ENCODE results near the gene BCL7A. TPM values are rescaled to one million over a fixed set of nuclear protein-coding genes. Genes with fewer than 3 reads are reported as not detected.

BCL7A gene
- total RNA-seq, 1 experiment from 2014 or later = 67.2 TPM

- no peak overlapping the region for H2AFZ ChIP-seq (ENCODE audit: low read length)
- H3K9me3 ChIP-seq (ENCODE audit: low read length) = no peaks in the 10 kb centered on the region
- no peaks in the 10 kb centered on the region for H4K20me1 ChIP-seq (ENCODE audit: insufficient read depth, low read depth, low read length)
- H3K9ac ChIP-seq (ENCODE audit: low read length) = no peak overlapping the region
- H3K36me3 ChIP-seq (ENCODE audit: insufficient read depth, low read length) = no peaks in the 10 kb centered on the region
- no peaks in the 10 kb centered on the region for H3K9me2 ChIP-seq (replicated peaks; ENCODE audit: insufficient read depth, low read length)
- H3K27me3 ChIP-seq (ENCODE audit: low read length) = no peaks in the 10 kb centered on the region
- H3K4me2 ChIP-seq (ENCODE audit: low read depth, low read length, poor library complexity, severe bottlenecking) = no peak overlapping the region
- no peak for DNase-seq
- no peaks in the 10 kb centered on the region for H3K79me2 ChIP-seq (ENCODE audit: low read length)
- no peak overlapping the region for H3K4me3 ChIP-seq (ENCODE audit: low read length)
- H3K27ac ChIP-seq (ENCODE audit: low read length) = peak overlapping the region; percentile 92
- peaks cover 52% of the 10 kb centered on the region for H3K4me1 ChIP-seq (ENCODE audit: low read length)
These were observed 29.4 kb upstream of the BCL7A start for GRCh38 chr12:121992059-121992879.

- no peaks in the 10 kb centered on the region for H3K79me2 ChIP-seq (ENCODE audit: low read length)
- no peaks in the 10 kb centered on the region for H4K20me1 ChIP-seq (ENCODE audit: insufficient read depth, low read depth, low read length)
- DNase-seq = peak; percentile 49
- H3K9me3 ChIP-seq (ENCODE audit: low read length) = peaks cover 8% of the 10 kb centered on the region
- H3K27me3 ChIP-seq (ENCODE audit: low read length) = no peaks in the 10 kb centered on the region
- H3K4me3 ChIP-seq (ENCODE audit: low read length) = no peak overlapping the region
- peak overlapping the region; percentile 54 for H2AFZ ChIP-seq (ENCODE audit: low read length)
- peak overlapping the region; percentile 63 for H3K9ac ChIP-seq (ENCODE audit: low read length)
- peak overlapping the region; percentile 56 for H3K4me2 ChIP-seq (ENCODE audit: low read depth, low read length, poor library complexity, severe bottlenecking)
- peaks cover 40% of the 10 kb centered on the region for H3K4me1 ChIP-seq (ENCODE audit: low read length)
- H3K27ac ChIP-seq (ENCODE audit: low read length) = peak overlapping the region; percentile 92
- peaks cover 11% of the 10 kb centered on the region; the same call in 1 of the 2 replicates for H3K36me3 ChIP-seq (ENCODE audit: insufficient read depth, low read length)
- H3K9me2 ChIP-seq (replicated peaks; ENCODE audit: insufficient read depth, low read length) = no peaks in the 10 kb centered on the region
These were observed 25.4 kb upstream of the BCL7A start for GRCh38 chr12:121996050-121996944.

- Histone ChIP-seq H2AFZ (ENCODE audit: low read length) (peak overlapping the region; percentile 54), H3K36me3 (ENCODE audit: insufficient read depth, low read length) (peaks cover 17% of the 10 kb centered on the region; the same call in 1 of the 2 replicates), H3K9me2 (replicated peaks; ENCODE audit: insufficient read depth, low read length) (no peaks in the 10 kb centered on the region), H3K4me1 (ENCODE audit: low read length) (peaks cover 32% of the 10 kb centered on the region), H3K9ac (ENCODE audit: low read length) (peak overlapping the region; percentile 63), H3K4me2 (ENCODE audit: low read depth, low read length, poor library complexity, severe bottlenecking) (peak overlapping the region; percentile 56), H3K27ac (ENCODE audit: low read length) (peak overlapping the region; percentile 92), H3K27me3 (ENCODE audit: low read length) (no peaks in the 10 kb centered on the region), H3K9me3 (ENCODE audit: low read length) (peaks cover 8% of the 10 kb centered on the region), H3K79me2 (ENCODE audit: low read length) (no peaks in the 10 kb centered on the region), H3K4me3 (ENCODE audit: low read length) (0 out of 2 replicates have a peak overlapping the region, but pooled peaks have one; percentile 2), H4K20me1 (ENCODE audit: insufficient read depth, low read depth, low read length) (no peaks in the 10 kb centered on the region)
- DNase-seq = peak; percentile 74
These were observed 24.6 kb upstream of the BCL7A start for GRCh38 chr12:121996945-121997612.

DNA sequence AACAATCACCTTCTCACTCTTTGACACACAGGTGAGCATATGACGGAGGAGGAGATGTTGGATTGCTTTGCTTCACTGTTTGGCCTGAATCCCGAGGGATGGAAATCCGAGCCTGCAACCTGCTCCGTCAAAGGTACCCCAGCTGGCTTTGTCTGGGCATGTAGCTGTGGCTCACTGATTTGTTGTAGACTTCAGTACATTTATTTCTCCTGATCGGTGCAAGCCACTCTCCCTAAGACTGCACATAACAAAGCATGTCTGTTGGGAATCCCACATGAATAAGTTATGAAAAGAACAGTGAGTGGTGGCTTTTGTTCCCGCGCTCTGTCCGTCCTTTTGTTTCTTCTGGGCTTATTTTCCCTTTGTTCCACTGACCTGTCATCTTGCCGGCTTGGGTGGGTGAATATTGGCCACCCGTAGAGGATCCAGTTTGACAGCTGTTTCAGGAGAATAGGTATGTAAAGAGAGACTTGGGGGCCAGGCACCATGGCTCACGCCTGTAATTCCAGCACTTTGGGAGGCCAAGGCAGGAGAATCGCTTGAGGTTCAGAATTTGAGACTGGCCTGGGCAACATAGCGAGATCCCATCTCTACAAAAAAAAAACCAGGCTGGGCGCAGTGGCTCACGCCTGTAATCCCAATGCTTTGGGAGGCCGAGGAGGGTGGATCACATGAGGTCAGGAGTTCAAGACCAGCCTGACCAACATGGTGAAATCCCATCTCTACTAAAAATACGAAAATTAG lies 20.0 kb upstream of the BCL7A start:
- Histone ChIP-seq H3K36me3 (ENCODE audit: insufficient read depth, low read length) (peaks cover 17% of the 10 kb centered on the region; the same call in 1 of the 2 replicates), H3K4me3 (ENCODE audit: low read length) (no peak overlapping the region)

DNA sequence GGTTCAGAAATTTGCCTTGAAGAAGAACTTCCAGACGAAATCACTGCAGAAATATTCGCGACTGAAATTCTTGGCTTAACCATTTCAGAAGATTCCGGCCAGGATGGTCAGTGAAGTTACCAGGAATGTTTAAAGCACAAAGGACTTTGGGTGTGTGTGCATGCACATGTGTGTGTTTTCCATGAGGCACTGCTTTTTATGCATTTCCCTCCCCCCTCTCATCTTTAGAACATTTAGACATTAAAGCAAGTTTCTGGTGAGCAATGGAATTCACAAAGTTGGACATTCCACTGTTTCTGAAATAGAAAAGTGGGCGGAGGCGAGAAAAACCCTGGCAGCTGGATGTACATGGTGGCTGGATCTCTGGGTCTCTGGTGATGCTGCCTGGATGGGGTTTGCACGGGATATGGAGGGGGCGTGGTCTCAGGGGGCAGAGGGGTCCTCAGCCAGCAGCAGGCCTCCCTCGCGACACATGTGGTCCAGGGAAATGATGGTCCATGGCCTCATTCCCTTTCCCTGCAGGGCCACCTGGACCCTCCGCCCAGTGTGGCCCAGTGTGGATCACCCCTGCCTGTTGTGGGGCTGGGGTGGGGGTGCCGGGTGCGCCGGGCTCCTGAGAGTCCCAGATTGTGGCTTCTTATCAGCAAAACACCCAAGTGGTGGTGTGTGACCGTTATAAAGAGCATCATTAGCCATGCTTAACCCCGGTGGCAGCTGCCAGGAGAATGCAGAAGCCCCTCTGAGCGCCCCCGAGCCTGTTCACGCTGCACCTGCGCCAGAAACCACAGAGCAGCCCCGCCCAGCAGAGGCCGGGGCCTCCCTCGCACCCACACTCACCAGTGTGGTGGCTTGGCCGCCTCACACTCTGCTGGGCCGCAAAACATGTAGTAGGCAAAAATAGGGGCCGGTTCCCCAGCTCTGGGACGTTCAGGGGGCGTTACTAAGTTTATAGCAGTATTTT lies 17.8 kb upstream of the BCL7A start:
- peaks cover 65% of the 10 kb centered on the region for H3K4me1 ChIP-seq (ENCODE audit: low read length)
- peak overlapping the region; percentile 84 for H3K4me2 ChIP-seq (ENCODE audit: low read depth, low read length, poor library complexity, severe bottlenecking)
- H3K9me3 ChIP-seq (ENCODE audit: low read length) = peaks cover 8% of the 10 kb centered on the region
- H3K4me3 ChIP-seq (ENCODE audit: low read length) = peak overlapping the region; percentile 60
- H3K79me2 ChIP-seq (ENCODE audit: low read length) = peaks cover 9% of the 10 kb centered on the region
- H4K20me1 ChIP-seq (ENCODE audit: insufficient read depth, low read depth, low read length) = no peaks in the 10 kb centered on the region
- no peak overlapping the region for H2AFZ ChIP-seq (ENCODE audit: low read length)
- H3K9me2 ChIP-seq (replicated peaks; ENCODE audit: insufficient read depth, low read length) = no peaks in the 10 kb centered on the region
- peaks cover 16% of the 10 kb centered on the region; the same call in 1 of the 2 replicates for H3K36me3 ChIP-seq (ENCODE audit: insufficient read depth, low read length)
- H3K27me3 ChIP-seq (ENCODE audit: low read length) = no peaks in the 10 kb centered on the region
- peak overlapping the region; percentile 85 for H3K9ac ChIP-seq (ENCODE audit: low read length)
- peak overlapping the region; percentile 99 for H3K27ac ChIP-seq (ENCODE audit: low read length)
- DNase-seq = peak; percentile 98

More for the DNA sequence above, 20.0 kb upstream of the BCL7A start:
- no peaks in the 10 kb centered on the region for H3K9me2 ChIP-seq (replicated peaks; ENCODE audit: insufficient read depth, low read length)
- H3K9ac ChIP-seq (ENCODE audit: low read length) = no peak overlapping the region
- H3K9me3 ChIP-seq (ENCODE audit: low read length) = peaks cover 8% of the 10 kb centered on the region
- peaks cover 9% of the 10 kb centered on the region for H3K79me2 ChIP-seq (ENCODE audit: low read length)
- no peak overlapping the region for H3K4me2 ChIP-seq (ENCODE audit: low read depth, low read length, poor library complexity, severe bottlenecking)
- peaks cover 56% of the 10 kb centered on the region for H3K4me1 ChIP-seq (ENCODE audit: low read length)
- no peak for DNase-seq
- no peaks in the 10 kb centered on the region for H3K27me3 ChIP-seq (ENCODE audit: low read length)
- no peaks in the 10 kb centered on the region for H4K20me1 ChIP-seq (ENCODE audit: insufficient read depth, low read depth, low read length)
- H3K27ac ChIP-seq (ENCODE audit: low read length) = peak overlapping the region; percentile 99
- H2AFZ ChIP-seq (ENCODE audit: low read length) = no peak overlapping the region

GRCh38 chr12:122004633-122005071 lies 17.0 kb upstream of the BCL7A start:
- Histone ChIP-seq H3K27ac (ENCODE audit: low read length) (peak overlapping the region; percentile 99), H2AFZ (ENCODE audit: low read length) (no peak overlapping the region), H3K79me2 (ENCODE audit: low read length) (peaks cover 9% of the 10 kb centered on the region), H4K20me1 (ENCODE audit: insufficient read depth, low read depth, low read length) (no peaks in the 10 kb centered on the region), H3K36me3 (ENCODE audit: insufficient read depth, low read length) (peaks cover 8% of the 10 kb centered on the region; the same call in 1 of the 2 replicates), H3K9ac (ENCODE audit: low read length) (peak overlapping the region; percentile 83), H3K27me3 (ENCODE audit: low read length) (no peaks in the 10 kb centered on the region), H3K9me3 (ENCODE audit: low read length) (peaks cover under 1% of the 10 kb centered on the region), H3K4me2 (ENCODE audit: low read depth, low read length, poor library complexity, severe bottlenecking) (peak overlapping the region; percentile 84), H3K4me1 (ENCODE audit: low read length) (peaks cover 72% of the 10 kb centered on the region), H3K4me3 (ENCODE audit: low read length) (peak overlapping the region; percentile 66), H3K9me2 (replicated peaks; ENCODE audit: insufficient read depth, low read length) (no peaks in the 10 kb centered on the region)
- DNase-seq = peak; percentile 87

All from Karpas-422 (cell line).